A673 (cell line): Measurements from ENCODE around the gene C4orf54. TPM values are rescaled to one million over a fixed set of nuclear protein-coding genes. Genes with fewer than 3 reads are reported as not detected.

Source experiments
- BruUV-seq: library from RNA; stranded (reverse); fragments of 400-500 nt; replicated peaks from 2 replicates; lab custom pipeline; 2021; lab: Mats Ljungman, UMichigan
- CTCF ChIA-PET: fragments of 300-600 bp; sonication (Branson Sonifier 250); formaldehyde crosslinking; loops from one replicate; lab custom pipeline; 2022; ENCODE audit warnings: antibody characterized with exemption; lab: Charles Lee
- POLR2A ChIA-PET: fragments of 300-600 bp; sonication (Branson Sonifier 250); formaldehyde crosslinking; loops from one replicate; lab custom pipeline; 2022; ENCODE audit warnings: antibody characterized with exemption; ENCODE audit not compliant: low non-redundant PET; lab: Charles Lee
- DNase-seq: peaks from one replicate; pipeline ENCODE4 v3.0.0-alpha.2; 2015; ENCODE audit warnings: low spot score
- H3K27ac ChIP-seq: fragments of 200-600 bp; sonication (generic); 2 replicates; pipeline ENCODE4 v1.5.1; 2016; ENCODE audit warnings: mixed run types, low read depth, mild to moderate bottlenecking, mixed read lengths, antibody characterized with exemption, low read length; ENCODE audit not compliant: poor library complexity, severe bottlenecking
- H3K27me3 ChIP-seq: fragments of 200-600 bp; sonication (generic); replicated peaks from 2 replicates; pipeline ENCODE4 v1.6.1; 2017; ENCODE audit warnings: mixed run types, low read depth, mild to moderate bottlenecking, mixed read lengths, antibody characterized with exemption, low read length; ENCODE audit not compliant: insufficient read depth, poor library complexity
- H3K36me3 ChIP-seq: fragments of 200-600 bp; sonication (generic); 2 replicates; pipeline ENCODE4 v1.6.1; 2016; ENCODE audit warnings: mixed run types, mild to moderate bottlenecking, mixed read lengths, antibody characterized with exemption, low read length; ENCODE audit not compliant: insufficient read depth, poor library complexity, severe bottlenecking
- H3K4me1 ChIP-seq: fragments of 200-600 bp; sonication (generic); 2 replicates; pipeline ENCODE4 v1.6.1; 2017; ENCODE audit warnings: mixed run types, mild to moderate bottlenecking, mixed read lengths, antibody characterized with exemption, low read length; ENCODE audit not compliant: insufficient read depth, poor library complexity, severe bottlenecking
- H3K4me3 ChIP-seq: fragments of 200-600 bp; sonication (generic); 2 replicates; pipeline ENCODE4 v1.5.1; 2016; ENCODE audit warnings: low read depth, mixed run types, mild to moderate bottlenecking, mixed read lengths, low read length; ENCODE audit not compliant: poor library complexity, severe bottlenecking
- H3K9me3 ChIP-seq: fragments of 200-600 bp; sonication (generic); 2 replicates; pipeline ENCODE4 v1.6.1; 2016; ENCODE audit warnings: mixed run types, low read depth, mild to moderate bottlenecking, mixed read lengths, antibody characterized with exemption, low read length; ENCODE audit not compliant: poor library complexity, severe bottlenecking
- EZH2 ChIP-seq: fragments of 200-600 bp; sonication (generic); IDR thresholded peaks from 2 replicates; pipeline ENCODE4 v1.6.1; 2017; ENCODE audit warnings: borderline replicate concordance, low read depth, mild to moderate bottlenecking, mixed read lengths, antibody characterized with exemption, low read length; ENCODE audit not compliant: poor library complexity, severe bottlenecking
- intact Hi-C: fragments of 100-400 bp; cut with micrococcal nuclease; formaldehyde crosslinking; loops from one replicate; pipeline ENCODE4 v1.10.0; 2022; ENCODE audit not compliant: unreplicated experiment
- total RNA-seq: library from RNA; stranded (reverse); gene quantifications from 2 replicates; pipeline ENCODE4 v1.2.3, GENCODE V29; 2021
- TF ChIP-seq, protein P1 (sequence below): fragments of 300-800, 200-600 bp; sonication (generic); conservative IDR thresholded peaks from 2 replicates; pipeline ENCODE4 v1.5.1; 2017; ENCODE audit warnings: low read depth, mild to moderate bottlenecking, antibody characterized with exemption, low read length, moderate library complexity, mixed read lengths

The C4orf54 gene
- total RNA-seq, 1 experiment from 2014 or later: not detected

- peaks cover 4% of the 10 kb centered on the region for H3K9me3 ChIP-seq
- TF ChIP-seq EZH2: no peak
- TF ChIP-seq, protein P1, sequence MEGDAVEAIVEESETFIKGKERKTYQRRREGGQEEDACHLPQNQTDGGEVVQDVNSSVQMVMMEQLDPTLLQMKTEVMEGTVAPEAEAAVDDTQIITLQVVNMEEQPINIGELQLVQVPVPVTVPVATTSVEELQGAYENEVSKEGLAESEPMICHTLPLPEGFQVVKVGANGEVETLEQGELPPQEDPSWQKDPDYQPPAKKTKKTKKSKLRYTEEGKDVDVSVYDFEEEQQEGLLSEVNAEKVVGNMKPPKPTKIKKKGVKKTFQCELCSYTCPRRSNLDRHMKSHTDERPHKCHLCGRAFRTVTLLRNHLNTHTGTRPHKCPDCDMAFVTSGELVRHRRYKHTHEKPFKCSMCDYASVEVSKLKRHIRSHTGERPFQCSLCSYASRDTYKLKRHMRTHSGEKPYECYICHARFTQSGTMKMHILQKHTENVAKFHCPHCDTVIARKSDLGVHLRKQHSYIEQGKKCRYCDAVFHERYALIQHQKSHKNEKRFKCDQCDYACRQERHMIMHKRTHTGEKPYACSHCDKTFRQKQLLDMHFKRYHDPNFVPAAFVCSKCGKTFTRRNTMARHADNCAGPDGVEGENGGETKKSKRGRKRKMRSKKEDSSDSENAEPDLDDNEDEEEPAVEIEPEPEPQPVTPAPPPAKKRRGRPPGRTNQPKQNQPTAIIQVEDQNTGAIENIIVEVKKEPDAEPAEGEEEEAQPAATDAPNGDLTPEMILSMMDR: no peak
- H3K27ac ChIP-seq: no peak overlapping the region
- no peak for DNase-seq
- ChIA-PET CTCF (no interaction called here), POLR2A (no interaction called here)
- H3K4me3 ChIP-seq: no peak overlapping the region
- no TSS peak for BruUV-seq
- no peaks in the 10 kb centered on the region for H3K4me1 ChIP-seq
- H3K36me3 ChIP-seq: no peaks in the 10 kb centered on the region
- intact Hi-C loops: no loop called here
- peaks cover 6% of the 10 kb centered on the region for H3K27me3 ChIP-seq
Observed at GRCh38 chr4:99687120-99687519, 29.5 kb upstream of the C4orf54 start.

DNA sequence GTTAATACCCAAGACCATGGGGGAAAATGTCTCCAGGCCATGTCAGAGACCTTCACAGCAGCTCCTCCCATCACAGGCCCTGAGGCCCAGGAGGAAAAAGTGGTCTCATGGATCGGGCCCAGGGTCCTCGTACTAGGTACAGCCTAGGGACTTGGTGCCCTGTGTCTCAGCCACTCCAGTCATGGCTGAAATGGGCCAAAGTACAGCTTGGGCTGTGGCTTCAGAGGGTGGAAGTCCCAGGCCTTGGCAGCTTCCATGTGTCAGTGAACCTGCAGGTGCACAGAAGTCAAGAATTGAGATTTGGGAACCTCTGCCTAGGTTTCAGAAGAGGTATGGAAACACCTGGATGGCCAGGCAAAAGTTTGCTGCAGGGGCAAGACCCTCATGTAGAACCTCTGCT is 27.6 kb upstream of the C4orf54 start:
- peaks cover 22% of the 10 kb centered on the region for H3K27me3 ChIP-seq
- TF ChIP-seq EZH2: no peak
- TF ChIP-seq, protein P1: no peak
- ChIA-PET CTCF (no interaction called here), POLR2A (no interaction called here)
- no peaks in the 10 kb centered on the region for H3K9me3 ChIP-seq
- DNase-seq: no peak
- intact Hi-C loops: no loop called here
- H3K4me1 ChIP-seq: no peaks in the 10 kb centered on the region
- BruUV-seq: no TSS peak
- H3K27ac ChIP-seq: no peak overlapping the region
- H3K4me3 ChIP-seq: no peak overlapping the region
- H3K36me3 ChIP-seq: no peaks in the 10 kb centered on the region

DNA sequence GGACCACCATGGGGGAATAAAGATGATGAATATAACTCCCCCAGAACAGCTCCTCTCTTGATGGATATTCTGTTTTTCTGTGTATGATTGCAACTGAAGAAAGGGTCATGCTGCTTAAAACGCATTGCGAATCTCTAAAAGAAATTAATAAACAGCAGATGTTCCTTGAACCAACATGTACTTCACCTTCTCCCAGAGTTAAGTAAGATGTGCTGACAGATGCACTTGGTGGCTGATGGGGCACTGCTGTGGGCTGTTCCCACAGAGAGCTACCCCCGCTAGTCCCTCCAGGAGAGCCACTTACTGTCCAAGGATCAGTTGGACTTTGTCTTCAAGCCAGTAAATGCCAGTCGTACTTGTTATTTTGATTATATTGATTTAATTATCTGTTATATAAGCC is 26.3 kb upstream of the C4orf54 start:
- Histone ChIP-seq H3K4me1 (no peaks in the 10 kb centered on the region), H3K36me3 (no peaks in the 10 kb centered on the region), H3K27me3 (peaks cover 24% of the 10 kb centered on the region), H3K27ac (no peak overlapping the region), H3K9me3 (no peaks in the 10 kb centered on the region), H3K4me3 (no peak overlapping the region)
- CTCF ChIA-PET: no interaction called here
- BruUV-seq: no TSS peak
- no peak for DNase-seq
- TF ChIP-seq EZH2: no peak
- TF ChIP-seq, protein P1: no peak
- POLR2A ChIA-PET: no interaction called here
- intact Hi-C loops: no loop called here
